ELR (cell line): ENCODE results near the gene VANGL1.
A peak's percentile ranks its signal among the peaks of the same experiment; 100 is the strongest.
"Not testable (repeated sequence)": the region's sequence is repeated elsewhere in the genome, so short reads cannot be mapped to it uniquely, and the experiment has no call there.

Experiments
- DNase-seq: peaks from one replicate; pipeline ENCODE4 v3.0.0-alpha.2; 2015; ENCODE audit warnings: low read depth

VANGL1 gene

GRCh38 chr1:115641762-115642167 is at the start of gene VANGL1:
VANGL1 (plus strand) TSS chr1:115641970; CDS start chr1:115651414, 9,444 bp downstream.
- peak; percentile 77 for DNase-seq

GRCh38 chr1:115592264-115592663 is 49.5 kb upstream of the VANGL1 start:
- no peak for DNase-seq

- DNase-seq, result no peak
These were observed 48.2 kb upstream of the VANGL1 start for GRCh38 chr1:115593365-115594259.

DNA sequence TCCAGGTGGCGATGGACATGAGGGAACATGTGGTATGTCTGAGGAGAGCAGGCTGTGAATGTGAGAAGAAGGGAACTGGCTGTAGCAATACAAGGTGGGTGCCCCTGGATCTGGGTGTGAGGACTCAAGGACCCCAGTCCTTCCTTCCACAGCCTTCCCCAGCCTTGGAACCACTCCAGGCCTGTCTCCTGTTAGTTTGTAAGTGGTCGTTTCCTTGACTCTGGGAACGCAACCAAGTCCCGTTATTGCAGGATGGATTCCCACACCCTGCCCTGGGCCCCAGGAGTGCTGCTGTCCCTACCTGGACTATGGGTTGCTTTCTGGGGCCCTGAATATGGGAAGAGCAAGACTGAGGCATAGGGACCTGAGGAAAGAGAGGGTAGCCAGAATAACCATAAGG is 47.2 kb upstream of the VANGL1 start:
- DNase-seq, result no peak

DNA sequence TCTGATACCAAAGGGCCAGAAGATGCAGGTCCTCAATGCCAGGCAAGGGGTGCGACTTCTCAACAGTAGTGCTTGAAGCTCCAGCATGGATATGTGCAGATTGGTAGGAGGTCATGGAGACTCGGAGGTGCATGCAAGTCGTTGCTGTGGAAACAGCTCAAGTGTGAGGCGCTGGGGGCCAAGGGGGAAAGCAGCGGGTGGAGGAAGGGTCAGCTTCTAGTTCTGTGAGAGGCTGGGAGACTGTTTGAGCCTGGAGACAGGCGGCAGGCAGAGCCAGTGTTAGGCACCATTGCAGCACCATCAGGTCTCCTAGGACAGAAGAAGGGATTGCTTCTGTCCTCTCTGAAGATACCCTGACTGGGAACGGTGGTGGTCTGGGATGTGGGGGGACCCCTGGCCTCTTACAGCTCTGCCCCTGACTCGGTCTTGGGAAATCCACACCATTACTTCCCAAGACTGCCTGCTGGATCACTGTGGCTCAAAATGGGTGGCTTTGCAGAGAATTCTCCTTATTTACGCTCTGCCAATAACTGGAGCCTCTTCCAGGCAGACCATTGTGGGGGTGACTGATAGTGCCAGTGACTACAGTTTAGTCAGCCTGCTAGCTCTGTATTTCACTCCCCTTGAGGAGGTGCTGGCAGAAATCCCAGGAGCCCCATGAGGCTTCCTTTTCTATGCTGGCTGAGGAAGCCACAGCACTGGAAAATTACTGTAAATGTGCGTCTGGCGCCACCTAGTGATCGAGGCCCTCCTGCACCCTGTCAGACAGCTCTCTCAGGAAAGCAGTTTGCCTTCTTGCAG is 46.3 kb upstream of the VANGL1 start:
- DNase-seq, result peak; percentile 99

GRCh38 chr1:115596080-115596780 is 45.5 kb upstream of the VANGL1 start:
- peak; percentile 81 for DNase-seq

DNA sequence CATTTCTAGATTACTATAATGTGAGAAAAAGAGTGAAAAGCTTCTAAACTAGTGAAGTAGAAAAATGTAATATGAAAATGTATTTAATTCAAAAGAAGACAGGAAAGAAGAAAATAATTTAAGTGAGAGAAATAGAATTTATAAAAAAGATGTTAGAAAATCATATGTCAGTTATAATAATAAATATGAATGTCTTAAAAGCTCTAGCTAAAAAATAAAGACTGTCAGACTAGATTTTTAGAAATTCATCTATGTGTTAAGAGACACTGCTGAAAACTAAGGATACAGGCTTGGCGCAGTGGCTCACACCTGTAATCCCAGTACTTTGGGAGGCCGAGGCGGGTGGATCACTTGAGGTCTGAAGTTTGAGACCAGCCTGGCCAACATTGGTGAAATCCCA is 37.3 kb upstream of the VANGL1 start:
- DNase-seq, result no peak

DNA sequence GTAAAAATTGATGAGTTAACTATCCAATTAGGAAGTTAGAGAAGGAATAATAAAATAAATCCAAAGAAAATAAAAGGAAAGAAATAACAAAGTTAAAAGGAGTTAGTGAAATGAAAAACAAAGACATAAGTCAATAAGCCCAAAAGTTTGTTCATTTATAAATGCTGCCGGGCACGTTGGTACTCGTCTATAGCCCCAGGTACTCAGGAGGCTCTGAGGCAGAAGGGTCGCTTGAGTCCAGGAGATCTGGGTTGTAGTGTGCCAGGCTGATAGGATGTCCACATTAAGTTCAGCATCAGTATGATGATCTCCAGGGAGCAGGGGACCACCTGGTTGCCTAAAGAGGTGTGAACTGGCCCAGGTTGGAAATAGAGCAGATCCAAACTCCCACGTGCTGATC is 35.5 kb upstream of the VANGL1 start:
- DNase-seq, result no peak

GRCh38 chr1:115609021-115609420 is 32.7 kb upstream of the VANGL1 start:
- no peak for DNase-seq

DNA sequence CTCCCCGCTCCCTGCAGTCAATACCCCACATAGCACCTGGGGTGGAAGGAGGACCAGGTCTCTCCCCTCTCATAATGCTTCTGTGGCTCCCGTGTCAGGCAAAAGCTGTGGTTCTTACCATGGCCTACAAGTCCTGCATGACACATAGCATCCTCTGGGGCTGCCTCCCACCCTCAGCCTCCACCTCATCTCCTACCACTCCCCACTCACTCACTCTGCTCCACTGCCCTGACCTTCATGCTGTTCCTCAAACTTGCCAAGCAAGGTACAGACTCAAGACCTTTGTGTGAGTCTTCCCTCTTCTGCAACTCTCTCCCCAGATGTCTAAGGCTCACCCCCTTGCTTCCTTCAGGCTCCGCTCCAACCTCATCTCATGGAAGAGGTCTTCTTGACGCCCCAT is 28.0 kb upstream of the VANGL1 start:
- DNase-seq, result no peak

DNA sequence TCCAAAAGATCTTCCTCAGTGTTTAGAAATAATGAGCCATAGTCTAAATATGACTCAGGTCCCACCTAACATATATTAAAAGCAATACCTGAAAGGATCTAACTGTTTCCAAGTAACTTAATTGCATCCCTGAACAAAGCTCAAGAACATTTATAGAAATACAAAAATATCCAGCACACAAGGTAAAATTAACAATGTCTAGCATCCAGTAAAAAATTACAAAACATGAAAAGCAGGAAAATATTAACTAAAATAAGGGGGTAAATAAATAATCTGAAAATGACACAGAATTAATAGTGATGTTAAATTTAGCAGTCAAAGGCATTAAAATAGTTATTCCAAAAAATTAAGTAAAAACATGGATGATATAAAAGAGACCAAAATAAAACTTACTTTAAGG is 21.3 kb upstream of the VANGL1 start:
- no peak for DNase-seq

DNA sequence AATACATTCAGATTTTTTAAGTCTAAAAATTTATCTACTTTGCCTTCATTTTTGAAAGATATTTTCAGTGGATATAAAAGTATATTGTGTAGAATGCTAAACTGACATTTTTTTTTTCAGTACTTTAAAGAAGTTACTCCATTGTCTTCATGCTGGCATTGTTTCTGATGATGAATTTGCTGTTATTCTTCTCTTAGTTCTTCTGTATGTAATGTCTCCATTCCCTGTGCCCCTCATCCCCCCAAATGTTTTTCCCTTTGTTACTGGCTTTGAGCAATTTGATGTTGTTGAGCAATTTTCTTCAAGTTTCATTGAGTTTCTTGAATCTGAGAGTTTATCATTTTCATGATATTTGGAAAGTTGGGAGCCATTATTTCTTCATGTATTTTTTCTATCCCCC is 20.8 kb upstream of the VANGL1 start:
- DNase-seq, result no peak

- no peak for DNase-seq
These were observed 16.9 kb upstream of the VANGL1 start for GRCh38 chr1:115624859-115625258.

- DNase-seq, result no peak
These were observed 11.4 kb upstream of the VANGL1 start for GRCh38 chr1:115630342-115630741.

GRCh38 chr1:115632251-115633026 is 9.3 kb upstream of the VANGL1 start:
- no peak for DNase-seq

GRCh38 chr1:115633606-115634005 is 8.2 kb upstream of the VANGL1 start:
- DNase-seq, result not testable (repeated sequence)

- DNase-seq, result not testable (repeated sequence)
These were observed 4.5 kb upstream of the VANGL1 start for GRCh38 chr1:115637247-115637646.

DNA sequence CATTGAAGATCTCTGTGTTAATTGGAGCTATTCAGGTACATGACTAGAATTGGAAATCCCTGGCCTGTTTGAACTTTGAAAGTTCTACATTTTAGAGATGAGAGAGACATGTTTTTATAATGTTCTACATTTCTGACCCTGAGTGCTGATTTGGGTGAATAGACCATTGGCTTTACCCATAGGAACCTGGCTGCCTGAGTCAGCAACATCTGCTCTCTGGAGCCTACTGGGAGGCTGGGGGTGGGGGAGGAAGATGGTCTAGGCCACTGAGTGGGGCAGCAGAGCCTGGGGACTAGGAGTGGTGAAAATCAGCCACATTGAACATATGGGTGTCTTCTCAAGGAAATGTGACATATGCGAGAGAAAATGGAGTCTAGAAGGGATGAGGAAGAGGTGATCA is 1.4 kb upstream of the VANGL1 start:
- no peak for DNase-seq

GRCh38 chr1:115642168-115643072 is 650 bp downstream of the VANGL1 start:
- DNase-seq, result peak; percentile 63

GRCh38 chr1:115643225-115643624 is 1.5 kb downstream of the VANGL1 start:
- no peak for DNase-seq

DNA sequence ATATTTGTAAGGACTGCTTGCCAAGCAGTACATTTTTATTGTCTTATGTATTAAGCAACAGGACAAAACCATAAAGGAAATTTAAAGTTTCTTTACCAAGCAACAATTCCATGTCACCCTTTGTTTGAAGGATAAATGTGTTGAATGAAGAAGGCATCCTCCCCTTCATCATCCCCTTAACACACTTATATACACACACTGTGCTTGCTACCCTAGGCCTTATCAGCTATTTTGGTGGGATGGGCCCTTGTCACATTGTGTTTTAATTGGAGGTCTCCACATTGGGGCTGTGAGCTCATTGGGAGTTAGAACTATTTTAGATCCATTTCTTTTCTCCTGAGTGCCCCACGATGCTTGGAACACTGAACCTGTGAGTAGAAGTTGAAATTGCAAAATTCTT is 1.9 kb downstream of the VANGL1 start:
- no peak for DNase-seq
